Measurements from ENCODE around the gene RHBDD1.

RHBDD1 gene

GRCh38 chr2:226797989-226798421 lies 37.8 kb upstream of the RHBDD1 start:
- Histone ChIP-seq H4K20me1 (ENCODE audit: insufficient read depth, low read length) (no peaks in the 10 kb centered on the region), H3K4me1 (ENCODE audit: insufficient read depth, low read length, severe bottlenecking) (peaks cover 76% of the 10 kb centered on the region), H3K9ac (ENCODE audit: low read length) (peak overlapping the region; percentile 79; the same call in 1 of the 2 replicates), H3K27ac (ENCODE audit: low read depth, low read length, poor library complexity, severe bottlenecking) (peak overlapping the region; percentile 85), H2AFZ (ENCODE audit: low read length) (no peak overlapping the region), H3F3A (ENCODE audit: insufficient read depth, low read length) (no peaks in the 10 kb centered on the region), H3K36me3 (ENCODE audit: insufficient read depth, low read length) (no peaks in the 10 kb centered on the region), H3K79me2 (ENCODE audit: insufficient read depth, low read length) (no peaks in the 10 kb centered on the region), H3K4me2 (ENCODE audit: low read length) (peak overlapping the region; percentile 81), H3K4me3 (ENCODE audit: low read depth, low read length, poor library complexity, severe bottlenecking) (peak overlapping the region; percentile 79), H3K9me2 (ENCODE audit: low read depth, low read length) (no peaks in the 10 kb centered on the region), H3K27me3 (ENCODE audit: insufficient read depth, low read length) (no peaks in the 10 kb centered on the region), H3K9me3 (ENCODE audit: low read length) (no peaks in the 10 kb centered on the region)
- TF ChIP-seq EZH2 (IDR thresholded peaks at IDR 0.05; ENCODE audit: borderline replicate concordance, low read length): no peak
- no peak for TF ChIP-seq CTCF (IDR thresholded peaks at IDR 0.05; ENCODE audit: low read length)

GRCh38 chr2:226798422-226799210 lies 37.2 kb upstream of the RHBDD1 start:
- Histone ChIP-seq H3K9me3 (ENCODE audit: low read length) (no peaks in the 10 kb centered on the region), H3K9ac (ENCODE audit: low read length) (peak overlapping the region; percentile 79), H3F3A (ENCODE audit: insufficient read depth, low read length) (no peaks in the 10 kb centered on the region), H3K4me3 (ENCODE audit: low read depth, low read length, poor library complexity, severe bottlenecking) (peak overlapping the region; percentile 79), H3K27ac (ENCODE audit: low read depth, low read length, poor library complexity, severe bottlenecking) (peak overlapping the region; percentile 85), H3K79me2 (ENCODE audit: insufficient read depth, low read length) (no peaks in the 10 kb centered on the region), H3K4me1 (ENCODE audit: insufficient read depth, low read length, severe bottlenecking) (peaks cover 70% of the 10 kb centered on the region), H3K4me2 (ENCODE audit: low read length) (peak overlapping the region; percentile 81), H3K27me3 (ENCODE audit: insufficient read depth, low read length) (no peaks in the 10 kb centered on the region), H2AFZ (ENCODE audit: low read length) (no peak overlapping the region), H3K9me2 (ENCODE audit: low read depth, low read length) (no peaks in the 10 kb centered on the region), H3K36me3 (ENCODE audit: insufficient read depth, low read length) (no peaks in the 10 kb centered on the region), H4K20me1 (ENCODE audit: insufficient read depth, low read length) (no peaks in the 10 kb centered on the region)
- TF ChIP-seq EZH2 (IDR thresholded peaks at IDR 0.05; ENCODE audit: borderline replicate concordance, low read length): no peak
- TF ChIP-seq CTCF (IDR thresholded peaks at IDR 0.05; ENCODE audit: low read length): peak; percentile 65

- H4K20me1 ChIP-seq (ENCODE audit: insufficient read depth, low read length): no peaks in the 10 kb centered on the region
- peaks cover 62% of the 10 kb centered on the region for H3K4me1 ChIP-seq (ENCODE audit: insufficient read depth, low read length, severe bottlenecking)
- H3K79me2 ChIP-seq (ENCODE audit: insufficient read depth, low read length): no peaks in the 10 kb centered on the region
- no peaks in the 10 kb centered on the region for H3K9me2 ChIP-seq (ENCODE audit: low read depth, low read length)
- H3K36me3 ChIP-seq (ENCODE audit: insufficient read depth, low read length): no peaks in the 10 kb centered on the region
- peak within 1 kb of the TSS; percentile 85 for H3K27ac ChIP-seq (ENCODE audit: low read depth, low read length, poor library complexity, severe bottlenecking)
- no peaks in the 10 kb centered on the region for H3K27me3 ChIP-seq (ENCODE audit: insufficient read depth, low read length)
- H3F3A ChIP-seq (ENCODE audit: insufficient read depth, low read length): no peaks in the 10 kb centered on the region
- H3K4me3 ChIP-seq (ENCODE audit: low read depth, low read length, poor library complexity, severe bottlenecking): peak within 1 kb of the TSS; percentile 79
- TF ChIP-seq CTCF (IDR thresholded peaks at IDR 0.05; ENCODE audit: low read length) (no peak), EZH2 (IDR thresholded peaks at IDR 0.05; ENCODE audit: borderline replicate concordance, low read length) (no peak)
- peak within 1 kb of the TSS; percentile 79 for H3K9ac ChIP-seq (ENCODE audit: low read length)
- peak within 1 kb of the TSS; percentile 88 for H3K4me2 ChIP-seq (ENCODE audit: low read length)
- no peaks in the 10 kb centered on the region for H3K9me3 ChIP-seq (ENCODE audit: low read length)
- H2AFZ ChIP-seq (ENCODE audit: low read length): no peak within 1 kb of the TSS
Observed at GRCh38 chr2:226799211-226799975, 36.5 kb upstream of the RHBDD1 start, which contains the start of gene IRS1. Gene IRS1 (minus strand): TSS chr2:226799820. CDS start chr2:226798738, 1,082 bp downstream.
